GM18517 (cell line): ENCODE measurements around the gene VGLL4.
"Not testable (repeated sequence)": the region's sequence is repeated elsewhere in the genome, so short reads cannot be mapped to it uniquely, and the experiment has no call there.

Experiments used
- ATAC-seq: cut with Tn5 transposase; IDR thresholded peaks from one replicate; pipeline ENCODE4 v1.9.1; 2021; ENCODE audit warnings: mild to moderate bottlenecking, moderate library complexity; ENCODE audit not compliant: unreplicated experiment

Gene VGLL4

GRCh38 chr3:11536132-11536935 is 107.4 kb downstream of the VGLL4 start:
- ATAC-seq: no peak

- ATAC-seq: no peak
Measured at GRCh38 chr3:11535243-11535960, 108.3 kb downstream of the VGLL4 start.

GRCh38 chr3:11534793-11535101 is 109.0 kb downstream of the VGLL4 start:
- ATAC-seq: no peak

GRCh38 chr3:11534011-11534792 is 109.5 kb downstream of the VGLL4 start:
- ATAC-seq: no peak

- no peak for ATAC-seq
Measured at GRCh38 chr3:11532931-11533391, 110.8 kb downstream of the VGLL4 start.

GRCh38 chr3:11530153-11530721 is 113.5 kb downstream of the VGLL4 start:
- no peak for ATAC-seq

- no peak for ATAC-seq
Measured at GRCh38 chr3:11529281-11529680, 114.4 kb downstream of the VGLL4 start.

- not testable (repeated sequence) for ATAC-seq
Measured at GRCh38 chr3:11526121-11526520, 117.6 kb downstream of the VGLL4 start.

GRCh38 chr3:11523572-11524101 is 120.1 kb downstream of the VGLL4 start:
- ATAC-seq: no peak

- ATAC-seq: no peak
Measured at GRCh38 chr3:11522953-11523571, 120.7 kb downstream of the VGLL4 start.

GRCh38 chr3:11522398-11522715 is 121.4 kb downstream of the VGLL4 start:
- no peak for ATAC-seq

- ATAC-seq: no peak
Measured at GRCh38 chr3:11521167-11521566, 122.5 kb downstream of the VGLL4 start.

GRCh38 chr3:11517601-11518000 is 126.1 kb downstream of the VGLL4 start:
- no peak for ATAC-seq

GRCh38 chr3:11514191-11514821 is 129.4 kb downstream of the VGLL4 start:
- ATAC-seq: no peak

GRCh38 chr3:11513817-11514135 is 129.9 kb downstream of the VGLL4 start:
- ATAC-seq: no peak

GRCh38 chr3:11513125-11513816 is 130.4 kb downstream of the VGLL4 start:
- ATAC-seq: not testable (repeated sequence)

- not testable (repeated sequence) for ATAC-seq
Measured at GRCh38 chr3:11511606-11512005, 132.1 kb downstream of the VGLL4 start.

GRCh38 chr3:11510356-11510755 is 133.4 kb downstream of the VGLL4 start:
- no peak for ATAC-seq

GRCh38 chr3:11510001-11510340 is 133.7 kb downstream of the VGLL4 start:
- ATAC-seq: no peak
